ENCODE data around the gene EIF2AK2. TPM values are rescaled to one million over a fixed set of nuclear protein-coding genes. Genes with fewer than 3 reads are reported as not detected.

EIF2AK2 gene
- total RNA-seq, 2 donors from 2014 or later = 30.1 to 42.9 TPM

DNA sequence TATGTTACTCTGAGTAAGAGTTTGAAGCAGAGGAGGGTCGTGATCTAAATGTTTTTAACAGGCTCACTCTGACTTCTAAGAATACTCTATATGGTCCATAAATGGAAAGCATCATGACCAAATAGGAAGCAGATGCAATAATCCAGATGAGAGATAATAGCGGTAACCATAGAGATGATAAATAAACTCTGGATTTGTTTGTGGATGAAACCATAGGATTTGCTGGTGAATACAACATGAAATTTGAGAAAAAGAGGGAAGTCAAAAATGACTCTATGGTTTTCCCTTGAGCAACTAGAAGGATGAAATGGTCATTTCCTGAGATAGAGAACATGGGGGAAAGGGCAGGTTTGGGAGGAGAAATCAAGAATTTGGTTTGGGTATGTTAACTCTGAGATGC lies 76.5 kb downstream of the EIF2AK2 start:
- H3K4me3 Mint-ChIP-seq = peak overlapping the region; percentile 48 to 82
- H3K27ac Mint-ChIP-seq = peak overlapping the region; percentile 86
- DNase-seq (no peak), ATAC-seq (replicated peaks in 1 of 2) (no peak)
- no peaks in the 10 kb centered on the region for H3K9me3 Mint-ChIP-seq
- peaks cover 0 to 7% of the 10 kb centered on the region in 2 donors for H3K36me3 Mint-ChIP-seq (ENCODE audit: insufficient read depth in 2 of 2)
- H3K4me1 Mint-ChIP-seq (ENCODE audit: low read depth) = peaks cover 32% of the 10 kb centered on the region
- no peaks in the 10 kb centered on the region for H3K27me3 Mint-ChIP-seq (ENCODE audit: low read depth)

DNA sequence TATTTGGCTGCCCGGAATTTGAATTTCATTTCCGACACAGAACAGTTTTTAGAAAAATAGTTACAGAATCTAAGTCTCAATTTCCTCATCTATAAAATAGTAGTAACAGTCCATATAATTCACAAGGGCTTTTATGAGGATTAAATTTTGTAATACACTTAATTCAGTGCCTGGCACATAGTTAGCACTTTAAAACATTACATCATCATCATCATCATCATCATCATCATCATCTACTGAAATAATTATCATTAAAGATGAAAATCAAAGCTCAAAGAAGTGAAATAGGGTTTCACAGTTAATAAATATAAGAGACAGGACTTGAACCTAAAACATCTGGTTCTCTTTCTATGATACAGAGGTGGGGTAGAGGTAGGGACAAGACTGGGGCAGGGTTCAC lies 85.8 kb downstream of the EIF2AK2 start:
- ATAC-seq (replicated peaks in 1 of 2) (no peak), DNase-seq (no peak)
- H3K9me3 Mint-ChIP-seq = no peaks in the 10 kb centered on the region
- H3K27me3 Mint-ChIP-seq (ENCODE audit: low read depth) = no peaks in the 10 kb centered on the region
- no peak overlapping the region for H3K4me3 Mint-ChIP-seq
- no peak overlapping the region for H3K27ac Mint-ChIP-seq
- peaks cover 6% of the 10 kb centered on the region for H3K4me1 Mint-ChIP-seq (ENCODE audit: low read depth)
- H3K36me3 Mint-ChIP-seq (ENCODE audit: insufficient read depth in 2 of 2) = peaks cover 6 to 19% of the 10 kb centered on the region in 2 donors

DNA sequence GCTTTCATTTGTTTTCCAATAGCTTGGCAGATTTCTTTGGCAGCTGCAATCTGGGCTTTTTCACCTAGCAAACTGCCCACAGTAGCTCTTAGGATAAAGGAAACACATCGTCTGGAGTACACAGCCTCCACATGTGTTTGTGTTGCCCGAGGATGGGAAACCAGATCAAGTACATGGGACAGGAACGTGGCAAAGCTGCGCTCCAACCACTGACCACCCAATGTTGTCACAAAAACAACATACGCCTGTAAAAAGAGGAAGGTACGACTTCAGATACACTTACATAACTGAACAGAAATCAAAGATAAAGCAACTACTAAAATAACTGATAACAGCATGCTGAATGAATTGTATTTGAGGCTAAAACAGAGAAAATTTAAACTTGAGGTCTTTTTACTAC lies 88.1 kb downstream of the EIF2AK2 start:
- DNase-seq (no peak), ATAC-seq (replicated peaks in 1 of 2) (no peak)
- H3K4me1 Mint-ChIP-seq (ENCODE audit: low read depth) = no peaks in the 10 kb centered on the region
- H3K4me3 Mint-ChIP-seq = no peak overlapping the region
- H3K27me3 Mint-ChIP-seq (ENCODE audit: low read depth) = no peaks in the 10 kb centered on the region
- H3K27ac Mint-ChIP-seq = no peak overlapping the region
- no peaks in the 10 kb centered on the region for H3K9me3 Mint-ChIP-seq
- peaks cover 5 to 10% of the 10 kb centered on the region in 2 donors for H3K36me3 Mint-ChIP-seq (ENCODE audit: insufficient read depth in 2 of 2)

DNA sequence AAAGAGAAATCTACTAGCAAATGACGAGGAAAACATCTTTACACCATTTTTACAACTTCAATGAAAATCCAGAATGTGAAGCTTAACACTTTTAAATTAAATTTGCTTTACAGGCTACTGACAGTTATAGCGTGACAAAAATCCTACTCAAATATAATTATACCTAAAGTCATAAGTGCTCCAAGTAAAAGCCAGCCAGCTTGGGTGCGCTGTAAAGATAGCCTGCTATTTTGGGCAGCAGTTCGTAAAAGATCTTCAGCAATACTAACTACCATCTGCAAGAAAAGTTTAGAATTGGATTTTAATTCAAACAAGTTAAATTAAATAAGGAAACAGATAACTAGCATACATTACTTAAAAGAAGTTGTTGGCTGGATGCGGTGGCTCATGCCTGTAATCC lies 95.0 kb downstream of the EIF2AK2 start:
- ATAC-seq (replicated peaks in 1 of 2) (no peak), DNase-seq (no peak)
- no peak overlapping the region for H3K4me3 Mint-ChIP-seq
- H3K27me3 Mint-ChIP-seq (ENCODE audit: low read depth) = no peaks in the 10 kb centered on the region
- no peak overlapping the region for H3K27ac Mint-ChIP-seq
- H3K36me3 Mint-ChIP-seq (ENCODE audit: insufficient read depth in 2 of 2) = peaks cover 2 to 10% of the 10 kb centered on the region in 2 donors
- H3K9me3 Mint-ChIP-seq = no peaks in the 10 kb centered on the region
- H3K4me1 Mint-ChIP-seq (ENCODE audit: low read depth) = no peaks in the 10 kb centered on the region

DNA sequence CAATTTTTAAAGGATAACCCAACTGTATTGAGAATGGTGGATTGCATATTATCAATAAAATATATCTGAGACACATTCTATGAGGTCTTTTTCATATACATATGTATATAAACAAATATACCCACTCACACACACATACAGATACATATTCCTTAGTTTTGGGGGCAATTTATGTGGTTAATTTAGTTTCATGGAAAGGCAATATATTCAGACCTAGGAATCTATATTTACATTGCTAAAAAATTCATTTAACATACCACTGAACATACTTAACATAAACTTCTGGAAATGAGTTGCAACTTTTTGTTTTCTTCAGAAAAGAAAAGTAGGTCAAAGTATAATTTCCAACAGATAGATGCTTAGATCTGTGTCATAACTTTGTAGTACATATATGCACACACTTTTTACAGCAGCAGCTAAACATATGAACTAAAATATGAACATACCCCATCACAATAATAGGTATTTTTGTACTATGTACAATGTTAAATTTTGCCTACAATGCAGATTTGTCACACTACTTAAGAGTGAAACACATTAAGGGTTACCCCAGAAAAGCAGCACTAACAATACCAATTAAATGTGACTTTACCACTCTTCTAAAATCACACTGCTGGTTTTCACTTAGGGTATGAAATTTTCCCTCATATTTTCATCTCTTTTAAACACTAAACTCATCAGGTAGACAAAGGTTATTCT lies 95.6 kb downstream of the EIF2AK2 start:
- Mint-ChIP-seq H3K4me3 (no peak overlapping the region), H3K36me3 (ENCODE audit: insufficient read depth in 2 of 2) (peaks cover 2 to 10% of the 10 kb centered on the region in 2 donors), H3K4me1 (ENCODE audit: low read depth) (no peaks in the 10 kb centered on the region)

DNA sequence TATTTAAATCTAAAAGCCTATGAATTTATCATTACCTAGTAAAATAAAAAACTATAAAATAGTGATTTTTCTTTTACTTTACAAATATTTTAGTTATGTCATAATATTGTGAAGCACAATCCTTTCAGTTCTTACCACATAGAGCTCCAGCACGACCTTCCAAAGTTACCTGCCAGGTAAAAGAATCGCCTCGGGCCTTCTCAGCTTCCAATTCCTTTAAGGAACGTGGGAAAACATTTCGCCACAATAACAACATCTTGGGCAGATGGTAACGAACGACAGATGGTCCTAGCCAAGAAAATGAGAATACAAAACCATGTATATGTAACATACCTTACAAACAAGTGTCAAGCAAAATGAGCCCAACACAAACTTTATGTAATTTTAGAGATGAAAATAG lies 96.3 kb downstream of the EIF2AK2 start:
- H3K4me3 Mint-ChIP-seq = no peak overlapping the region
- no peak overlapping the region for H3K27ac Mint-ChIP-seq
- no peaks in the 10 kb centered on the region for H3K27me3 Mint-ChIP-seq (ENCODE audit: low read depth)
- peaks cover 2 to 10% of the 10 kb centered on the region in 2 donors for H3K36me3 Mint-ChIP-seq (ENCODE audit: insufficient read depth in 2 of 2)
- no peaks in the 10 kb centered on the region for H3K4me1 Mint-ChIP-seq (ENCODE audit: low read depth)
- ATAC-seq (replicated peaks in 1 of 2) (no peak), DNase-seq (no peak)
- H3K9me3 Mint-ChIP-seq = no peaks in the 10 kb centered on the region

More for the DNA sequence above, 95.6 kb downstream of the EIF2AK2 start:
- no peak for DNase-seq
- Mint-ChIP-seq H3K27me3 (ENCODE audit: low read depth) (no peaks in the 10 kb centered on the region), H3K9me3 (no peaks in the 10 kb centered on the region), H3K27ac (no peak overlapping the region)
- ATAC-seq (replicated peaks in 1 of 2) = no peak

DNA sequence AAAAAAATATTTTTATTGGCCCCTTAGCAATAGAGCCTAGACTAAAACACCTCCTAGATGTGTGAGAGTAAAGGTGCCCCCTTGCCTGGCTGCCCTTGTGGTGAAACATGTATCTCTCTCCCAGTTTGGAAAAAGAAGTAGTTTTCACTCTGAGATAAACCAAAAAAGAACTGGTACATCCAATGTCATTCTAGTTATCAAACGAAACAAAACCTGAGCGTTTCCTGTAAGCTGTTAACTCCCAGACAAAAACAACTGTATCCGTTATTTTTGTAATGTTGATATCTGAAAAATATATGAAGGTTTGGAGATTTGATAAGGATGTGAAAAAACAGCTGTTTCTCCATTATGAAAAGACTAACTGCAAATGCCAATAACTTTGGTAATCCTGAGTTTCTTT lies 96.9 kb downstream of the EIF2AK2 start:
- ATAC-seq (replicated peaks in 1 of 2) = no peak
- peaks cover 2 to 10% of the 10 kb centered on the region in 2 donors for H3K36me3 Mint-ChIP-seq (ENCODE audit: insufficient read depth in 2 of 2)

DNA sequence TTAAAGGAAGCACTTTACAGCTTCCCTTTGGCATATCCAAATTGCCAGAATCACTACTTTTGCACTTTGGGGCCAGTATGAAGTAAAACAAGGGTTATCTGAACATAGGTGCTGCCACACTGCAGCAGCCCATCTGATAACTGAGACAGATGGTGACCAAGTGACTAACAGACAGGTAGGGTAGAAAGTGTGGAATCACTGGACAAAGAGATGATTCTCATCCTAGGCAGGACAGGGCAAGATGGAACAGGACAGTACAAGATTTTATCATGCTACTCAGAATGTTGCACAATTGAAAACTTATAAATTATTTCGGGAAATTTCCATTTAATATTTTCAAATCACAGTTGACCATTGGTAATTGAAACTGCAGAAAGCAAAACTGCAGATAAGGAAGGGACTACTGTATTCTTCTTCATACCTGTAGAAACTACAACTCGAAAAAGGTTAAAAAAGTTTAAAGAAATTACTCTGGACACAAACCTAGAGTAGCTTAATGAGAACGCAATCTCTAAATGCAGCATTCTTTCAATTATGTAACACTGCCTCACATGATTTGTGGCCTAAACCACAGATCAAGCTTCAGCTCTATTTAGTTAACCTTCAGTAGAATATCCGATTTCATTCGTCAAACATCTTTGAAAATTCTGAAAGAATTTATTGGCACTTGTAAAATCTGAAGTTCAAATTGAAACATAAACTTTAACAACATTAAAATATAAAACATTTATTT lies 104.0 kb downstream of the EIF2AK2 start:
- peaks cover 4 to 8% of the 10 kb centered on the region in 2 donors for H3K36me3 Mint-ChIP-seq (ENCODE audit: insufficient read depth in 2 of 2)
- no peak for ATAC-seq (replicated peaks in 1 of 2)
- no peaks in the 10 kb centered on the region for H3K4me1 Mint-ChIP-seq (ENCODE audit: low read depth)
- no peaks in the 10 kb centered on the region for H3K27me3 Mint-ChIP-seq (ENCODE audit: low read depth)
- no peak overlapping the region for H3K4me3 Mint-ChIP-seq
- no peak for DNase-seq
- H3K9me3 Mint-ChIP-seq = no peaks in the 10 kb centered on the region
- no peak overlapping the region for H3K27ac Mint-ChIP-seq

More for the DNA sequence above, 96.9 kb downstream of the EIF2AK2 start:
- no peaks in the 10 kb centered on the region for H3K9me3 Mint-ChIP-seq
- H3K4me3 Mint-ChIP-seq = no peak overlapping the region
- H3K27me3 Mint-ChIP-seq (ENCODE audit: low read depth) = no peaks in the 10 kb centered on the region
- no peak overlapping the region for H3K27ac Mint-ChIP-seq
- DNase-seq = no peak
- H3K4me1 Mint-ChIP-seq (ENCODE audit: low read depth) = no peaks in the 10 kb centered on the region

Other genes starting within 250 kb of the EIF2AK2 start
- gene STRN, start 190.4 kb downstream of the EIF2AK2 start, total RNA-seq = 10 to 100 TPM; 34.1 to 41.7 TPM
- gene HEATR5B, start 72.6 kb downstream of the EIF2AK2 start, total RNA-seq = 10 to 100 TPM; 12.4 to 14.8 TPM
- 10 to 100 TPM; 12.3 to 12.4 TPM for gene GPATCH11, start 72.5 kb downstream of the EIF2AK2 start, total RNA-seq
- gene SULT6B1, start 31.7 kb upstream of the EIF2AK2 start, total RNA-seq = not detected
- gene CEBPZOS, start 39.5 kb upstream of the EIF2AK2 start, total RNA-seq = 10 to 100 TPM; 34.0 to 39.7 TPM
- 10 to 100 TPM; 52.6 to 67.7 TPM for gene CEBPZ, start 74.6 kb upstream of the EIF2AK2 start, total RNA-seq
- 10 to 100 TPM; 30.6 to 33.4 TPM for gene NDUFAF7, start 74.7 kb upstream of the EIF2AK2 start, total RNA-seq
- gene PRKD3, start 167.9 kb upstream of the EIF2AK2 start, total RNA-seq = 10 to 100 TPM; 20.2 to 28.5 TPM
- under 1 TPM; 0.35 to 0.70 TPM for gene QPCT, start 187.7 kb upstream of the EIF2AK2 start, total RNA-seq

Measured in activated T-cell treated with anti-CD3 and anti-CD28 coated beads, Interleukin-2, amount 50 U/mL, for 72 hours (primary cell).